HG02870 (cell line): Measurements from ENCODE around the gene SHISA2.

ENCODE experiments used
- ATAC-seq: cut with Tn5 transposase; IDR thresholded peaks from one replicate; pipeline ENCODE4 v1.9.1; 2021; ENCODE audit warnings: mild to moderate bottlenecking, moderate library complexity; ENCODE audit not compliant: unreplicated experiment

Gene SHISA2

DNA sequence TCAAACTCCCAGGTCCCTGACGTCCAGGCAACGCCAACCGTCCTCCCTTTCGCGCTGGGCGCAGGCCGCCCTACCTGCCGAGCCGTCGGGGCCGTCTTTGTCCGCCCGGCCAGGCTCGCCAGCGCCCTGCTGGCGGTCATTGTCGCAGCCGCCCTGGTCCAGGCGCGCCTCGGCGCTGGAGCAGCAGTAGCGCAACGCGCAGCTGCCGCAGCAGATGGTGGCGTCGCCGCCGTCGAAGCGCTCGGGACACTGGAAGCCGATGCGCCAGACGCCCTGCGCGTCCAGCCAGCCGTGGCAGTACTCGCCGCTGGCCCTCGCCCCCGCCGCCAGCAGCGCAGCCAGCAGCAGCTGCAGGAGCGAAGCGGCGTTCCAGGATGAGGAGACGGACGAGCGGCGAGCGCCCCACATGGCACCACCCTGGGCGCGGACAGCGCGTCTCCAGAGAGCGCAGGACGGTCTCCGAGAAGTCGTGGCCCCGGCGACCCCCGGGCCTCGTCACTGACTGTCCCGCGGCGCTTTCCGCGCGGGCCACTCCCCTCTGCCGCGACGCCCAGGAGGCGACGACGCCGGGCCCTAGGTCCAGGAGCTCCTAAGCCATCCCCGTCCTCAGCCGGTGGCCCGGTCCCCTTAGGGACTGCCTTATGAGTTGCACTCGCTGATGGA is 1.1 kb downstream of the SHISA2 start:
- no peak for ATAC-seq

DNA sequence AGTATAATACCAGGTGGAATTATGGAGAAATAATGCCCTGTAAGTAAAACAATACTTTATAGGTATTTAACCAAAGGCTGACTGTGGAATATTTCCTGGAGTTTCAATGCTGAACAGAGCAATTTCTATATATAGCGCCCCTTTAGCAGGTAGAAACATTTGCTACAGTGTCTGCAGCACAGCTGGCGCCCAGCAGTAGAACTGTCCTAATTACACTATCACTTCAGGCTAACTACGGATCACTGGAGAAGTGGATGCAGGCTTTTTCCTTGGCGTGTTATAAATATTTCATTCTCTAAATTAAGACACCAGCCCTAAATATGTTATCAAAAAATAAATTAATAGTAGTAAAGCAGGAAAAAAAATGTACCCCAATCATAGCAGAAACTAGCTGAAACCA is 3.1 kb downstream of the SHISA2 start:
- ATAC-seq = no peak

DNA sequence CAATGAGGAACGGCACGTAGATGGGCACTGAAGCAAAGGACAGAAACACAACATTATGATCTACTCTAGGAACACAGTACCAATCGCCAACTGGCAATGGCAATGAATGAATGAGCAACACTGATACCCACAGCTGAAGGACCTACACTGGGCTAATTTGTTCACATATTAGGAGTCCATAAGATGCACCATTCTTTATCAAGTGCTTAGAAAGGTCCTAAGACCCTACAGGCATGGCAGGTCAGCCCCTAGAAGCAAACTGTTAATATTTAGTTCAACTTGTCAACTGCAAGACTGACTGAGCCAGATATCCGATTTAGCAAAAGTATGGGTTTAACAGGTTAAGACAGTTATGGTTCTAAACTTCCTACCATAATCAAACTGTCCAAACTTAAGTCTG is 4.8 kb downstream of the SHISA2 start:
- ATAC-seq = no peak

DNA sequence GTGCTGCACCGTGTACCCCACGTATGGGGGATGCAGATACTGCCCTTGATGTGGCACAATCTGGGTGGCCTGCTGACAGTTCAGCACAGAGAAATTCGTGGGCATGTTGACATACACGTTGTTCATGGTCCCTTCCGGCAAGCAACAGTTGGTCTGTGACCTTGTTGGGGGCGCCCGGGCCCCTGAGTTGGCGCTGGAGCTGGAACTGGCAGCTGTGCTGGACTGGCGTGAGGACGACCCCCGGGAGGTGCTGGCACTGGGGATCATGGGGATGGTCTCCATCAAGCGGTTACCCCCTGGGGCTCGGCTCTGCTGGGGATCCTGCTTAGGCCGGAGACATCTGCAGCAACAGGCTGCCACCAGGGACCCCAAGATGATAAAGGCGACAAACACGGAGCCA is 5.2 kb downstream of the SHISA2 start:
- ATAC-seq = no peak

DNA sequence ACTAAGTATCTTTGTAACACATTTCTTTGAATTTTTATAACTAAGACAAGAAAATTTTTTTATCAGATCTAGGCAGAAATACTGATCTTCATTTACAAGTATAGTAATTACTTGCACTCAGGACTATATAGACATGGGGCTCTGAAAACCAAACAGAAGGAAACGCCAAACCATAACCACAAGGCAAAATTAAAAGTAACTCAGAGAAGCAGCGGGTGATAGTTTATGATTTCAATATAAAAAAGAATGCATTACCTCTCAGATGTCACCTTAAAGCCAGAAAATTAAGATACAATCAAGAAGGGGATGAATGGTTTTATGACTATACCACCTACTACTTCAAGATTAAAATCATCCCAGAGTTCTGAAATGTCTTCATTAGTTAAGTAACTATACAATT is 6.7 kb downstream of the SHISA2 start:
- ATAC-seq = no peak

DNA sequence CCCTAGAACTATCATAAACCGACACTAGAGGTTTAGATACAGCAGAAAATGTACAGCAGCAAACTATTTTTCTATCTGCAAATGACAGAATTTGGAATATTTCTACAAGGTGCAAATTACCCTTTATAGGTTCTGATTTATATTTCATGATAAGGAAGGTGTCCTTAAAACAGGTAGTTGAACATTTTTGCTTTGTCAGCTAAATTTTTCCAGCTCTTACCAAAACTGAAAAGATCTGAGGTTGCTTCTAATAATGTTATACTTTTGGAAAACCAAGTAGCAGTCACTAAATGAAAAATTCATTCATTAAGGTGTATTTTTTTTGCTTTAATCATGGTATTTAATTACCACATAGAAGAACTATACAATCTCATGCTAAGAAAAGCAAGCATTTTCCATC is 9.0 kb downstream of the SHISA2 start:
- no peak for ATAC-seq

DNA sequence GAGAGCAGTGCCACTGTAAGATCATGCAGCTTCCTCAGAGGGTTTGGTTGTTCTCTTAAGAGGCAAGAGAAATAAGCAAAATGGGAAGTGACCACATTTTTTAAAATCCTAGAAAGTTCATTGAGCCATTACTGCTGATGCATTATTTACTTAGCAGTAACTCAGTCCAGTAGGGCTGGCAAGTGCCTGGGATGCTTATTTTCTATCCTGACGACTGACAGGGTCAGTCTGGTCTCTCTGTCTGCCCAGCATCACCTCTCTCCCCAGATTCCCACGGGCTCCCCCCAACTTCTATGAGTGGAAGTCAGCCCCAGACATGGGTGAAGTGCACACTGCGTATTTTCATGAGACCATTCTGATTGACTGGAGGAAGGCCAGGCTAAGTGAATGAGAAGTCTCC is 10.4 kb downstream of the SHISA2 start:
- no peak for ATAC-seq

DNA sequence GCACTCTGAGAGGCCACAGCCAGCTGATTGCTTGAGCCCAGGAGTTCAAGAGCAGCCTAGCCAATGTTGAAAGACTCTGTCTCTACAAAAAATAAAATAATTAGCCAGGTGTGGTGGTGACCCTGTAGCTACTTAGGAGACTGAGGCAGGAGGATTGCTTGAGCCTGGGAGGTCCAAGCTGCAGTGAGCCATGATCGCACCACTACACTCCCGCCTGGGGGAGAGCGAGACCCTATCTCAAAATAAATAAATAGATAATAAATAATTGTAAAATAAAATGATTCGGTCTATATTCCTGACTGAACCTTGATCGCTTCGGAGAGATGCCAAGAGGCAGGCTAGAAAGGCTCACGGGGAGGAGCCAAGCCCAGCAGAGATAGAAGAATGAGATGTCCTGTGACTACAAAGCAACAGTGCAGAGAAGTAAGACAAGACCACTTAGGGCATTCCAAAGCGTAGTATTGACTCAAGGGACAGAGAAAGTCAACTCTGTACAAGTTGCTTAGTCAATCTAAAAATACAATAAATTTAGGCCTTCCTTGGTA is 12.8 kb downstream of the SHISA2 start:
- no peak for ATAC-seq

DNA sequence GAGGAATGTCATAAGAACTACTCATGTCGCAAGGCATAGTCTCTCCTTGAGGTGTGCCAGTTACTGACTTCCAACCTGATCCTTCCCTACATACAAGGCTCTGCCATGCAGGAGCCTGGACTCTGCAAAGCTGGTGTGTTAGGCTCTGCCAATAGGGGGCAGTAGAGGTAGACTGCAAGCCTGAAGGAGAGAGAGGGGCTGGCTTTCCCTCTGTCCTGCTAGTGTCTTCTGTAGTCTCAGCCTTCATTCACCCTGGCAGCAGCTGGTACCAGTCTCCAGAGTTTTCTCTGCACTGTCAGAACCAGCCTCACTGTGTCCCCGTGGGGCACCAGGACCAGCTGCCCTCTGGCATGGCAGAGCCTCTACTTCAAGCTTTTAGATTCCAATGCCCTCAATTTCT is 14.5 kb downstream of the SHISA2 start:
- ATAC-seq = no peak

DNA sequence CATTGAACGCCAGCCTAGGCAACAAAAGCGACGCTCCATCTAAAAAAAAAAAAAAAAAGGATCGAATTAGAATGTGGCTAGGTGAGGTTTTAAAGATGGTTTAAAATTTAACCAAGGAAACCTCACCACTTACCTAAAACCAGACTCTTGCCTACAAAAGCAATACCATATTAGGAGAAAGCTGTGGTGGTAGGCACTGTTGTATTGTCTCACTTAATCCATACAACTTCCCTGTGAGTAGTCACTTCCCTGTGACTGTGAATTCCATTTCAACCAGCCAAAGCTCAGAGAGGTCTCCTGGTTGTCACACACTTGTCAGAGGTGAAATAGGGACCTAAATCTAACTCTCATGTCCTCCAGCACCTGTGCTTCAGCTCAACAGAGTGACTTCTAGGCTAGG is 15.4 kb downstream of the SHISA2 start:
- no peak for ATAC-seq

DNA sequence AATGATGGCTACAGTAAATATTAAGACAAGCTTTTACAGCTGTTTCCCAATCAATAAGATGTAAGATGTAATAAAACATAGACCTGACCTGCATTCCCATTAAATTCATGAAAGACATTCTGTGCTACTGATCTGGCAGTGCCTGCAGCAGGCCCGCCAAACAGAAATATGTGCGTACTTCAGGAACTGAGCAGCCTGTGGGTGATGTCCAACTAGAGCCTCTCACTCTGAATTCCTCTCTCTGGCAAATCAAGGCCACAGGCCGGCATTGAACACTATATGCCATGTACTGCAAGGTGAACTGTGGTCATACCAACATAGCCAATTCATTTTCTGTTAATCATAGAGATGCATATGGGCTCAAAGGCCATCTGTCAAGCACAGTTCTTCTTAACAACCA is 17.8 kb downstream of the SHISA2 start:
- no peak for ATAC-seq

DNA sequence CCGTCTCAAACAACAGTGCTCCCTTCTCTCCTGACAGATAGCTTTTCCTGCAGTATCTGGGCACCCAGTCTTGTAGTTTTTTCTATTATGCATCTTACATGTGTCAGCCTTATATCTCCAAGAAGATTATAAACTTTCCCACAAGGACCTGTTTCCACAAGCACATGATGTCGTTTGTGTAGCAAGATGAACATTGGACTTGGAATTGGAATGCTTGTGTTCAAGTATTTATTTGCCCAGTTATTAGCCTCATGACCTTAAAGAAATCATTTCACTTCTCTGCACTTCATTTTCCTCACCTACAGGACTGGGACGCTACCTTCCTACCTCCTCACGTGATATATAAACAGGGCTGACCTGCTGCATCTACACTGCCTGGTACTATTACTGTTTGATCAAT is 21.5 kb downstream of the SHISA2 start:
- ATAC-seq = no peak

DNA sequence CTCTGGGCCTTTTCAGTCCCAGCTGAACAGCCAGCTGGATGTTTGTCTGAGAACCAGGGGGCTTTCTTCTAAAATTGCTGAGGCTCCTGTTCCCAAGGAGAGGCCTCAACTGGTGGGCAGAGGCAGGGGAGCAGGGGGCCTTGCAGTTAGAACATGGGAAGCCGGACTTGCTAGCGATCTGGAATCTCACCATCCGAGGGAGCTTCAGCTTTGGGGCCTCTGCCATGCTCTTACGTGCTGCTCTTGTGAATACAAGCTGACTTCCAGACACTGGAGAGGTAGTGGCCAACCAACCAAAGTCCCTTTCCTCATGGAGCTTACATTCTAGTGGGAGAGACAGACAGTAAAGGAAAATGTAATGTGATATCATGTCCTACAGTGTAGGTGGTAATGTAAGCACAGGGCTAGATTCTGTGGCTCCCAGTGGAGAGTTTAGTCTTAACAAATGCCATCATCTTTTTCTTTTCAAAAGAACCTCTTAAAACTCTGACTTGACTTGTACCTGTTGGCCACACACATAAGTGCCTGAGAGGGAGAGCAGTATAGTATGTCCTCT is 22.2 kb downstream of the SHISA2 start:
- no peak for ATAC-seq

DNA sequence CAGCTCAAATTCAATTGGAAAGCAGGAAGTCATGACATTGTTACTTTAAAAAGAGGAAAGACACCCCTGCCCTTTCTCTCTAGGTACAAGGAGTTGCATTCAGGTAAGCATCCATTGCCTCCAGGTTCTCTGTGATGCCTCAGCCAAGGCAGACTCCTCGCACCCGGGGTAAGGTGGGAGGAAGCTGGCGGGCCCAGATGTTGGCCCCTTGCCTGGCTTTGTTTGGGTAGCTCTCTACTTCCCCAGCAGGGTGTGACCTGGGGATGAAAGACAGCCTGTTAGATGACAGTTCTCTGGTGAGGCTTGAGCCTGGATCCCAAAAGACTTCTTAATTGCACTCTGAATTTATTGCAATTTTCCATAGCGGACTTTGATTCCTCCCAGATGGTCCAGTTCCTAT is 25.6 kb downstream of the SHISA2 start:
- no peak for ATAC-seq

DNA sequence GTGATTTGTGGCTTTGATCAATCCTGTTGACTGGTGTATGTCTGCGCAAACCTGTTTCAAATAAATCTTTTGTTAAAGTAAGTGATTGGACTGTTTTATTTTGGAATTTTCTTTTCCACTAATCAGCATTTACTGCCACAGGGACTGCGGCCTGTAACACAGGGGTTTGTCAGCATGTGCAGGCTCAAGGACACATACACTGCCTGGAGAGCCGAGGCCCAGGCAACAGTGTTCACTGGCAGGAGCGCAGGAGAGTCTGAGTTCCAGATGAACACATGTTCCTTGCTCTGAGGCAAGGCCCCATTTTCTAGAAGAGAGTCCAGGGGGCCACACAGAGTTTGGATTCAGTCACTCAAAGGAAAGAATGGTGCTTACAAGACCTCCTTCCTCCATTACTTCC is 26.0 kb downstream of the SHISA2 start:
- ATAC-seq = no peak

DNA sequence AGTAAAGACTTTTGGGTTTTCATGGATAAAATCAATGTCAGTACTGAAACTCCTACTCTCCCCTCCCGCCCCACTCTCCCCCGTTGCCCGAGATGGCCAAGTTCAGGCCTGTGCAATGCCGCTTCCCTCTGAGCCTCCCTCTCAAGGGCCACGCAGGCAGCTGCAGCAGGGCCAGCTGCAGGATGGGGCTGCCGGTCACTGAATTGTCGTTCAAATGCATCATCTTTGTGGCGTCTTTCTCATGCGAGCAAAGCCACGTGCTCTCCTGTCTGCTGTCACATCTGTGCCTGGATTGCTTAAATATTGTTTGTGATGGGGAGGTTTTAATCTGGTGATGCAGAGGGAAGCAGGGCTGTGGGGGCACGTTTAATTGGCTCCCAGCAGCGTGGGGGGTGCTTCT is 26.6 kb downstream of the SHISA2 start:
- no peak for ATAC-seq

DNA sequence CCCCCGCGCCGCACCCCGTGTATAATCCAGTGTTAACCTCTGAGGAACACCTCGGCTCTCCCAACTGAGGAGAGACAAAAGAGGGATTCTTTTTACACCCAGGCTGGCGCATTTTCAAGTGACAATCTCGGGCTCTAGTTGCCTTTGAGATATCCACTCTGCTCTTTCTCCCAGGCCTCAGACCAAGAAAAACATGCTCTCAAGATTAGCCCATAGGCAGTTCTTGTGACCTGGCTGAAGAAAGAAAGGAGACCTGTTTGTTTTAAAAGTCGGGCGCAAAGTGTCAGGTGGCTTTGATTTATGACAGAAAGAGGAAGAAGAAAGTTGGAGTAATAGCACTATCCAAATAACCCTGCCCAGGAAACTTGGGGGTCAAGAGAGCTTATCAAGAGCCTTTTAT is 27.3 kb downstream of the SHISA2 start:
- no peak for ATAC-seq

DNA sequence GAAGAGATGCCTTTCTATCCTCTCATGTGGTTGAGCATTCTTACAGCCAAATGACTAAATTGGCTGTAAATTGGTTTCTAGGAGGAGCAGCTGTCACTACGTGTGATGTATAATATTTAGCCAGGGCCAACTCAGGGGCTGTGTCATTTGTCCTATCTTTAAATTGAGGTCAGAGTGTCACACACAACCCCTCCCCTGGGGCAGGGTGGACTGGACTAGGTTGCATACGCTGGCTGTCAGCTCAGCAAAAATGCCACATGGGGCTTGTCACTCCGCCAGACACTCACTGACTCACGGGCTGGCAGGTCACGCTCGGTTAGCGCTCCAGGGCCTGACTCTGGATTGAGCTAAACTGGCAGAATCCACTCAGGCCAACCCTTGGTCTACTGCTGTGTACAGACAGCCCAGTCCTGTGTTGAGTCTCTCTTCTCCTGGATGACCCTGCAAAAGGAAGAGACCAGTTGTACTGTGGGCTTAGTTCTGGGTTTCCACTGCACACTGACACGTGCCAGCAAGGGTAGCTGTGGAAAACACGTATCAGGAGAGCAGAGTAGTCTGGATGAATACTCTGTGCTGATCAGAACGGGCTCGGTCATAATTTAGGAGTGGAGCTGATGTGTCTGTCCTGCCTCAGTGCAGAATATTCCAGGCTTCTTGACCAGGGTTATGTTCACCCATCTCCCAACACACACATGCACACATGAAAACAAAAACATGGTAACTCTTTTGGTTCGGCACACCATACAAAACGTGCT is 29.1 kb downstream of the SHISA2 start:
- no peak for ATAC-seq

DNA sequence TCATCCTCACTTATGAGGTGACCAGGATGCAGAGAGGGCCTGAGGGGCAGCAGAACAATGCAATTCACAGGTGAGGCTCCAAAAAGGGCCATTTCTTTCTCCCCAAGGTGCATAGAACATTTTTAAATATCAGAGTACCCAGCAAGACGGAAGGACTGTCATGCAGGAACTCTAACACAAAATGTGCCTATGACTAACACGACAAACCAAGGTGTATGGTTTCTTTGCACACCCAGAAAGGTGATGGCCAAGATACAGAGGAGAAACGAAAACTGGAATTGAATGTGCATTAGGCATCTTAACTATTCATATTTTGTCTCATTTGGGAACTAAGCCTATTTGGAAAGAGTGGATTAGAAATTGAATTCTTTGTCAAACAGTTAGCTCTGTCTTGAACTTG is 29.9 kb downstream of the SHISA2 start:
- no peak for ATAC-seq

DNA sequence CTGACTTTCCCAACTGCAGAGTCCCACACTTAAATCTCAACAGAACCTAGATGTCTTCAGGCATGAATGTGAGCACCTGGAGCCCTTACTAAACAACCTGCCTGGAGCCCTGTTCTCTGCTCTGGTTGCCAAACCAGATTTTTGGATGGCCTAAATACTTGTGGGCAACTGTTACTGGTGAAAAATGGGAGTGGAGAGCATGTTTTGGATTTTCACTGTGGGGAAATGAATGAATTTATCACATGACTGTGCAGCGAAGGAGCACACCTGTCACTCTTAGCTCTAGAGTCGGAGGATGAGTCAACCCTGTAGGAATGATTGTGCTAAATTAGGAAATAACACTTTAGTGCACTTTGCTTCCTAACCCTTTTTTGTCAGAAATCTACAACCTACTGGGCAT is 30.3 kb downstream of the SHISA2 start:
- no peak for ATAC-seq

DNA sequence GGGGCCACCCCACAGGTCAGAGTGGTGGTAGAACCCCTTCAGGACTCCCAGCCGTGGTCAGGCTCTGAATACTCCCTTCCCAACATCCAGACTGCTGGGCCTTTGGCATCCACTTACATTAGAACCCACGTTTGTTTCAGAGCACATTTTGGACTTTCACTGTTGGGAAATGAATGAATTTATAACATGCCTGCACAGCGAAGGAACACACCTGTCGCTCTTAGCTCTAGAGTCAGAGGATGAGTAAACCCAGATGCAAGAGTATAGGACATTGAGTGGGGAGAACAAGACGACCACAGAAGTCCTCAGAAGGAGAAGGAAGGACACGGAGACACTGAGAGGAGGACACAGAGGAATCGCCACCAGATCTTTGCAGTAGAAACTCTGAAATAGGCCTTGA is 30.9 kb downstream of the SHISA2 start:
- no peak for ATAC-seq
